GM23248 (cell line): ENCODE data around the gene FGF1.

Experiments
- EZH2 ChIP-seq: fragments of 200-600 bp; sonication (generic); IDR thresholded peaks from 2 replicates; pipeline ENCODE4 v1.6.1; 2018; ENCODE audit warnings: antibody characterized with exemption, mild to moderate bottlenecking; ENCODE audit not compliant: insufficient read depth, poor library complexity, severe bottlenecking
- EZH2phosphoT487 ChIP-seq: fragments of 200-600 bp; sonication (generic); IDR thresholded peaks from 2 replicates; pipeline ENCODE4 v1.6.1; 2018; ENCODE audit warnings: antibody characterized with exemption, moderate library complexity, mild to moderate bottlenecking, low read depth; ENCODE audit not compliant: insufficient read depth

- TF ChIP-seq EZH2 = no peak
- TF ChIP-seq EZH2phosphoT487 = no peak
Observed at GRCh38 chr5:142663246-142663645, 22.6 kb downstream of the FGF1 start.
